Neural progenitor cell (in vitro differentiated cells): ENCODE results near the gene TMPRSS4. TPM values are rescaled to one million over a fixed set of nuclear protein-coding genes. Genes with fewer than 3 reads are reported as not detected.

Experiments used
- DNase-seq: peaks from one replicate; pipeline ENCODE4 v3.0.0-alpha.2; 2016; ENCODE audit warnings: low spot score
- H2AFZ ChIP-seq: fragments of 200-600 bp; sonication (generic); replicated peaks from 2 replicates; pipeline ENCODE4 v1.6.1; 2016; ENCODE audit warnings: antibody characterized with exemption
- H3F3A ChIP-seq: fragments of 200-600 bp; sonication (generic); 2 replicates; pipeline ENCODE4 v1.6.1; 2016; ENCODE audit warnings: antibody characterized with exemption, low read depth
- H3K27ac ChIP-seq: fragments of 200-600 bp; sonication (generic); 2 replicates; pipeline ENCODE4 v1.5.1; 2016; ENCODE audit warnings: mild to moderate bottlenecking
- H3K27me3 ChIP-seq: fragments of 200-600 bp; sonication (generic); 2 replicates; pipeline ENCODE4 v1.6.1; 2016; ENCODE audit warnings: mild to moderate bottlenecking, moderate library complexity
- H3K36me3 ChIP-seq: fragments of 200-600 bp; sonication (generic); 2 replicates; pipeline ENCODE4 v1.5.1; 2016
- H3K4me1 ChIP-seq: fragments of 200-600 bp; sonication (generic); 2 replicates; pipeline ENCODE4 v1.6.1; 2016; ENCODE audit warnings: mixed run types
- H3K4me2 ChIP-seq: fragments of 200-600 bp; sonication (generic); 2 replicates; pipeline ENCODE4 v1.6.1; 2016
- H3K4me3 ChIP-seq: fragments of 200-600 bp; sonication (generic); 2 replicates; pipeline ENCODE4 v1.5.1; 2016
- H3K79me2 ChIP-seq: fragments of 200-600 bp; sonication (generic); 2 replicates; pipeline ENCODE4 v1.6.1; 2016; ENCODE audit warnings: low read depth
- H3K9ac ChIP-seq: fragments of 200-600 bp; sonication (generic); 2 replicates; pipeline ENCODE4 v1.6.1; 2016
- H3K9me3 ChIP-seq: fragments of 200-600 bp; sonication (generic); 2 replicates; pipeline ENCODE4 v1.5.1; 2016; ENCODE audit warnings: low read depth
- H4K20me1 ChIP-seq: fragments of 200-600 bp; sonication (generic); 2 replicates; pipeline ENCODE4 v1.6.1; 2016; ENCODE audit warnings: low read depth
- H3K27ac Mint-ChIP-seq: 3 replicates; pipeline ENCODE4 v1.8.0; 2021; ENCODE audit warnings: mixed read lengths
- H3K27me3 Mint-ChIP-seq: 2 replicates; pipeline ENCODE4 v1.8.0; 2022; ENCODE audit warnings: low read depth, mild to moderate bottlenecking, inconsistent platforms, moderate library complexity, mixed read lengths; ENCODE audit not compliant: insufficient read depth
- H3K36me3 Mint-ChIP-seq: 3 replicates; pipeline ENCODE4 v1.8.0; 2021; ENCODE audit warnings: mixed read lengths
- H3K4me1 Mint-ChIP-seq: 3 replicates; pipeline ENCODE4 v1.8.0; 2021; ENCODE audit warnings: mixed read lengths
- H3K4me3 Mint-ChIP-seq: 3 replicates; pipeline ENCODE4 v1.8.0; 2021; ENCODE audit warnings: mild to moderate bottlenecking, moderate library complexity, mixed read lengths
- H3K9me3 Mint-ChIP-seq: 3 replicates; pipeline ENCODE4 v1.8.0; 2020; ENCODE audit warnings: mixed read lengths
- CTCF ChIP-seq: fragments of 200-600 bp; sonication (generic); IDR thresholded peaks from 2 replicates; pipeline ENCODE4 v1.5.1; 2017; ENCODE audit warnings: antibody characterized with exemption, mild to moderate bottlenecking
- EZH2 ChIP-seq: fragments of 200-600 bp; sonication (generic); IDR thresholded peaks from 2 replicates; pipeline ENCODE4 v1.6.1; 2017; ENCODE audit warnings: antibody characterized with exemption, mild to moderate bottlenecking, moderate library complexity
- EZH2phosphoT487 ChIP-seq: fragments of 200-600 bp; sonication (generic); IDR thresholded peaks from 2 replicates; pipeline ENCODE4 v1.6.1; 2017; ENCODE audit warnings: antibody characterized with exemption
- total RNA-seq: library from RNA; depleted of rRNA; stranded (reverse); fragments of >200 nt; gene quantifications from 2 replicates; pipeline ENCODE4 v1.2.3, GENCODE V29; 2015; ENCODE audit warnings: low replicate concordance

The TMPRSS4 gene
- total RNA-seq, 1 donor from 2014 or later = not detected

GRCh38 chr11:118136801-118137200, 59.9 kb downstream of the TMPRSS4 start:
- Histone ChIP-seq H3K27ac (no peak overlapping the region), H3K27me3 (no peaks in the 10 kb centered on the region), H3K36me3 (no peaks in the 10 kb centered on the region), H3K4me3 (no peak overlapping the region), H3K9me3 (no peaks in the 10 kb centered on the region), H2AFZ (no peak overlapping the region), H4K20me1 (no peaks in the 10 kb centered on the region), H3F3A (no peaks in the 10 kb centered on the region), H3K79me2 (no peaks in the 10 kb centered on the region), H3K4me1 (no peaks in the 10 kb centered on the region), H3K9ac (no peak overlapping the region), H3K4me2 (no peak overlapping the region)
- TF ChIP-seq EZH2phosphoT487 (no peak), CTCF (no peak), EZH2 (no peak)
- Mint-ChIP-seq H3K27me3 (peaks cover 18% of the 10 kb centered on the region), H3K9me3 (no peaks in the 10 kb centered on the region), H3K4me1 (peaks cover 5% of the 10 kb centered on the region), H3K4me3 (no peak overlapping the region), H3K36me3 (no peaks in the 10 kb centered on the region), H3K27ac (no peak overlapping the region)
- DNase-seq = no peak

GRCh38 chr11:118138839-118139420, 62.1 kb downstream of the TMPRSS4 start:
- H3K36me3 Mint-ChIP-seq = no peaks in the 10 kb centered on the region
- TF ChIP-seq CTCF (no peak), EZH2 (no peak), EZH2phosphoT487 (no peak)
- no peaks in the 10 kb centered on the region for H3K9me3 Mint-ChIP-seq
- Histone ChIP-seq H3K4me2 (no peak overlapping the region), H3K9ac (no peak overlapping the region), H3K36me3 (no peaks in the 10 kb centered on the region), H3K9me3 (no peaks in the 10 kb centered on the region), H3K4me3 (no peak overlapping the region), H3F3A (no peaks in the 10 kb centered on the region), H3K27me3 (peaks cover 17% of the 10 kb centered on the region), H3K27ac (no peak overlapping the region), H3K79me2 (no peaks in the 10 kb centered on the region), H3K4me1 (no peaks in the 10 kb centered on the region), H4K20me1 (no peaks in the 10 kb centered on the region), H2AFZ (peak overlapping the region; percentile 22)
- H3K27ac Mint-ChIP-seq = no peak overlapping the region
- peaks cover 5% of the 10 kb centered on the region for H3K4me1 Mint-ChIP-seq
- H3K4me3 Mint-ChIP-seq = no peak overlapping the region
- DNase-seq = no peak
- H3K27me3 Mint-ChIP-seq = peaks cover 24% of the 10 kb centered on the region

GRCh38 chr11:118139578-118139977, 62.7 kb downstream of the TMPRSS4 start:
- Mint-ChIP-seq H3K27ac (no peak overlapping the region), H3K27me3 (peaks cover 28% of the 10 kb centered on the region), H3K4me1 (peaks cover 5% of the 10 kb centered on the region), H3K36me3 (no peaks in the 10 kb centered on the region), H3K4me3 (no peak overlapping the region), H3K9me3 (no peaks in the 10 kb centered on the region)
- no peak for TF ChIP-seq CTCF
- Histone ChIP-seq H3F3A (no peaks in the 10 kb centered on the region), H3K4me1 (no peaks in the 10 kb centered on the region), H3K27me3 (peaks cover 23% of the 10 kb centered on the region), H3K9ac (no peak overlapping the region), H3K9me3 (no peaks in the 10 kb centered on the region), H3K36me3 (no peaks in the 10 kb centered on the region), H3K27ac (no peak overlapping the region), H3K4me3 (no peak overlapping the region), H3K79me2 (no peaks in the 10 kb centered on the region), H2AFZ (no peak overlapping the region), H4K20me1 (no peaks in the 10 kb centered on the region), H3K4me2 (no peak overlapping the region)
- no peak for DNase-seq
